K562 (cell line): ENCODE results near the gene ABCB9. TPM values are rescaled to one million over a fixed set of nuclear protein-coding genes. Genes with fewer than 3 reads are reported as not detected.
A peak's percentile ranks its signal among the peaks of the same experiment; 100 is the strongest.

Source experiments
- CTBP1 ChIP-seq: fragments of 450-650 bp; IDR thresholded peaks from 2 replicates; pipeline ENCODE4 v1.6.1; 2016; ENCODE audit warnings: borderline replicate concordance
- ETS2 ChIP-seq: IDR thresholded peaks from 2 replicates; pipeline ENCODE4 v1.6.1; 2016; ENCODE audit warnings: borderline replicate concordance, missing genetic modification characterization, mild to moderate bottlenecking, moderate library complexity, missing compliant biosample characterization; ENCODE audit not compliant: poor library complexity, severe bottlenecking
- FOXM1 ChIP-seq, 2 experiments: fragments of 450-650 bp in 1 of 2; sonication (generic) in 1 of 2; formaldehyde crosslinking in 1 of 2; IDR thresholded peaks; 2 replicates each; pipeline versions ENCODE4 v1.6.1 to v1.9.0; 2017 to 2022; ENCODE audit warnings: low read depth in 2 of 2, mild to moderate bottlenecking in 2 of 2, missing genetic modification reagents in 1 of 2, moderate library complexity in 1 of 2
- HDAC8 ChIP-seq: fragments of 450-650 bp; IDR thresholded peaks from 2 replicates; pipeline ENCODE4 v1.6.1; 2016; ENCODE audit warnings: mild to moderate bottlenecking, missing genetic modification characterization, moderate library complexity, missing compliant biosample characterization
- MEIS2 ChIP-seq: fragments of 450-650 bp; IDR thresholded peaks from 2 replicates; pipeline ENCODE4 v1.6.1; 2014; ENCODE audit warnings: mild to moderate bottlenecking; ENCODE audit not compliant: partially characterized antibody
- NCOA2 ChIP-seq, 2 experiments: fragments of 450-650 bp; IDR thresholded peaks; 2 replicates each; pipeline ENCODE4 v1.6.1; 2018; ENCODE audit warnings: mild to moderate bottlenecking in 2 of 2, moderate library complexity in 1 of 2; ENCODE audit not compliant: partially characterized antibody in 2 of 2
- PRPF4 ChIP-seq: fragments of 200-400 bp; formaldehyde crosslinking; IDR thresholded peaks from one replicate; pipeline ENCODE4 v1.6.1; 2017; ENCODE audit warnings: low read length, low read depth, mild to moderate bottlenecking; ENCODE audit not compliant: insufficient read depth, poor library complexity, severe bottlenecking
- RBFOX2 ChIP-seq: fragments of 200-400 bp; formaldehyde crosslinking; IDR thresholded peaks from 2 replicates; pipeline ENCODE4 v1.6.1; 2017; ENCODE audit warnings: low read depth, mild to moderate bottlenecking, low read length, moderate library complexity
- RBM34 ChIP-seq: fragments of 200-400 bp; formaldehyde crosslinking; IDR thresholded peaks from 2 replicates; pipeline ENCODE4 v1.6.1; 2018; ENCODE audit warnings: low read length, borderline replicate concordance; ENCODE audit not compliant: insufficient read depth
- TCF3 ChIP-seq: sonication (generic); formaldehyde crosslinking; IDR thresholded peaks from 2 replicates; pipeline ENCODE4 v1.4.0; 2020; ENCODE audit warnings: mild to moderate bottlenecking, missing genetic modification reagents
- TEAD4 ChIP-seq, 2 experiments: sonication (generic) in 1 of 2; formaldehyde crosslinking in 1 of 2; IDR thresholded peaks; 2 replicates each; pipeline versions ENCODE4 v1.6.1 to v1.8.0; 2012 to 2022; ENCODE audit warnings: borderline replicate concordance in 1 of 2, inconsistent platforms in 1 of 2, low read length in 1 of 2, mild to moderate bottlenecking in 1 of 2, missing genetic modification reagents in 1 of 2
- ZNF717 ChIP-seq: fragments of 250-450 bp; sonication (Bioruptor Pico); IDR thresholded peaks from 2 replicates; pipeline ENCODE4 v1.5.0; 2021
- polyA plus RNA-seq, 8 experiments: library from polyadenylated mRNA; depleted of rRNA in 4 of 8; stranded (reverse) in 5 of 8; unstranded in 3 of 8; fragments of >200 nt; fragmentation: Nextera tagmentation in 2 of 8; fragmentation: Illumina TruSeq in 1 of 8; extraction: Ambion mirVana in 2 of 8; extraction: Trizol in 1 of 8; gene quantifications; 2 replicates each; pipeline versions ENCODE4 v1.2.1 to v1.2.3, GENCODE V29; 2011 to 2014; ENCODE audit warnings: inconsistent platforms in 1 of 8, missing spikeins in 1 of 8
- total RNA-seq, 7 experiments: library from RNA; depleted of rRNA in 6 of 7; stranded (reverse); fragments of >200 nt in 6 of 7; fragmentation: Illumina TruSeq in 2 of 7; extraction: Trizol in 2 of 7; gene quantifications; 2 replicates each; pipeline versions ENCODE4 v1.2.1 to v1.2.3, GENCODE V29; 2011 to 2021; ENCODE audit warnings: low replicate concordance in 1 of 7
- TF ChIP-seq, protein P1 (sequence below): fragments of 450-650 bp; IDR thresholded peaks from 2 replicates; pipeline ENCODE4 v1.6.1; 2016; ENCODE audit warnings: mild to moderate bottlenecking
- TF ChIP-seq, protein P2 (sequence below): fragments of 250-450 bp; sonication (Bioruptor Pico); IDR thresholded peaks from 2 replicates; pipeline ENCODE4 v1.5.1; 2021; ENCODE audit warnings: mild to moderate bottlenecking
- TF ChIP-seq, protein P3 (sequence below): fragments of 450-650 bp; formaldehyde crosslinking; conservative IDR thresholded peaks from 2 replicates; pipeline ENCODE4 v1.4.0; 2022; ENCODE audit warnings: mild to moderate bottlenecking, missing genetic modification characterization
- TF ChIP-seq, protein P4 (sequence below): fragments of 250-450 bp; sonication (Bioruptor Pico); IDR thresholded peaks from 2 replicates; pipeline ENCODE4 v1.4.0; 2020; ENCODE audit warnings: mild to moderate bottlenecking, moderate library complexity

Gene ABCB9
- total and polyA plus RNA-seq, 9 of the 15 experiments (the other 6 are each of a cell fraction or from before 2014, with no cell fraction given), result 0.20 to 12.6 (median 6.2) TPM

DNA sequence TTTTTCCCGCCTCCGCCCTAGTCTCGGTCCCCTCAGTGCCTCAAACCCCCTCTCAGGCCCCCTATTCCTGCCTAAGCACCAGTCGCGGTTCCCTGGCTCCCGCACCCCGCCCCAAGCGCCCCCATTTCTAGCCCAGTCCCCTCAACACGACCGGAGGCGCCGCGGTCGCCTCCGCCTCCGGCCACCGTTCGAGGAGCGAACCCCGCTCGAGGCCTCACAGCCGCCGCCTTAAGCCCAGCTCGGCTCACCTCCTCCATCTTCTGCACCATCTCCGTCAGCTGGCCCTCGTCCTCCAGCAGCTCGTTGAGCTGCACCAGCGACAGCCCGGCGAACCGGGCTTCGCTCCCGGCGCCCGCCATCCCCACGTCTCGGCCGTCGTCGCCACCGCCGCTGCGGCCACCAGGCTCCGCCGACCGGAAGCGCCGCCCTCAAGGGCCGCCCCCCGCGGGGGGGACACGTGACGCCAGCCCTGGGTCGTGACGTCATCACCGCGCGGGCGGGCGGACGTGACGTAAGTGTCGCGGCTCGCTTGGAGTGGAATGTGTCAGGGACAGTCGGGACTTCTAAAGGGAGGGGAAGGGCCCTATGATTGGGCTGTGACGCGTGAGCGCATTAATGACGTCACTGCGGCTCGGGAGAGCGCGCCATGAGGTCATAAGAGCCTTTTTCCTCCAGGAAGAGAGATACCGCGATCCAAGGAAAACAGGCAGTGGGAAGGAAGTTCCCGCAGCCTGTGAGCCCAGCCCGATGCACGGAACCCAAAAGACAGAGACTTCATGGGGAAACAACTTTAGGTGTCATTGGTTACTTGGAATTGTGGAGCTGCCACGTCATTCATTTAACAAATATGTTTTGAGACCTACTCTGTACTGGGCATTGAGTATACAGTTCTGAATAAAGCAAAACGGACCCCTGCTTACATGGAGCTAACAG, 70.3 kb downstream of the ABCB9 start, which contains the start of gene VPS37B (continued):
- TF ChIP-seq RBFOX2 (peak; percentile 98), HDAC8 (tag) (0 out of 2 replicates have a peak, but pooled peaks have one; percentile 52), CTBP1 (peak; percentile 91), RBM34 (no peak), TEAD4 (IDR thresholded peaks at IDR 0.05; ENCODE audit: low read length) (peak; percentile 62), TEAD4 (CRISPR knock-in tag; IDR thresholded peaks at IDR 0.05; ENCODE audit: borderline replicate concordance) (no peak), PRPF4 (no peak), ZNF717 (CRISPR knock-in tag) (no peak), FOXM1 (IDR thresholded peaks at IDR 0.05; ENCODE audit: low read depth) (0 out of 2 replicates have a peak, but pooled peaks have one; percentile 40), FOXM1 (CRISPR knock-in tag; IDR thresholded peaks at IDR 0.05; ENCODE audit: low read depth) (0 out of 2 replicates have a peak, but pooled peaks have one; percentile 44), TCF3 (CRISPR knock-in tag) (peak; percentile 60), MEIS2 (peak; percentile 52), ETS2 (tag) (no peak), NCOA2 (IDR thresholded peaks at IDR 0.05; ENCODE audit: partially characterized antibody in 2 of 2) (no peak)
- TF ChIP-seq, protein P1, sequence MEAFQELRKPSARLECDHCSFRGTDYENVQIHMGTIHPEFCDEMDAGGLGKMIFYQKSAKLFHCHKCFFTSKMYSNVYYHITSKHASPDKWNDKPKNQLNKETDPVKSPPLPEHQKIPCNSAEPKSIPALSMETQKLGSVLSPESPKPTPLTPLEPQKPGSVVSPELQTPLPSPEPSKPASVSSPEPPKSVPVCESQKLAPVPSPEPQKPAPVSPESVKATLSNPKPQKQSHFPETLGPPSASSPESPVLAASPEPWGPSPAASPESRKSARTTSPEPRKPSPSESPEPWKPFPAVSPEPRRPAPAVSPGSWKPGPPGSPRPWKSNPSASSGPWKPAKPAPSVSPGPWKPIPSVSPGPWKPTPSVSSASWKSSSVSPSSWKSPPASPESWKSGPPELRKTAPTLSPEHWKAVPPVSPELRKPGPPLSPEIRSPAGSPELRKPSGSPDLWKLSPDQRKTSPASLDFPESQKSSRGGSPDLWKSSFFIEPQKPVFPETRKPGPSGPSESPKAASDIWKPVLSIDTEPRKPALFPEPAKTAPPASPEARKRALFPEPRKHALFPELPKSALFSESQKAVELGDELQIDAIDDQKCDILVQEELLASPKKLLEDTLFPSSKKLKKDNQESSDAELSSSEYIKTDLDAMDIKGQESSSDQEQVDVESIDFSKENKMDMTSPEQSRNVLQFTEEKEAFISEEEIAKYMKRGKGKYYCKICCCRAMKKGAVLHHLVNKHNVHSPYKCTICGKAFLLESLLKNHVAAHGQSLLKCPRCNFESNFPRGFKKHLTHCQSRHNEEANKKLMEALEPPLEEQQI, result peak; percentile 72; the same call in 1 of the 2 replicates
- TF ChIP-seq, protein P2, sequence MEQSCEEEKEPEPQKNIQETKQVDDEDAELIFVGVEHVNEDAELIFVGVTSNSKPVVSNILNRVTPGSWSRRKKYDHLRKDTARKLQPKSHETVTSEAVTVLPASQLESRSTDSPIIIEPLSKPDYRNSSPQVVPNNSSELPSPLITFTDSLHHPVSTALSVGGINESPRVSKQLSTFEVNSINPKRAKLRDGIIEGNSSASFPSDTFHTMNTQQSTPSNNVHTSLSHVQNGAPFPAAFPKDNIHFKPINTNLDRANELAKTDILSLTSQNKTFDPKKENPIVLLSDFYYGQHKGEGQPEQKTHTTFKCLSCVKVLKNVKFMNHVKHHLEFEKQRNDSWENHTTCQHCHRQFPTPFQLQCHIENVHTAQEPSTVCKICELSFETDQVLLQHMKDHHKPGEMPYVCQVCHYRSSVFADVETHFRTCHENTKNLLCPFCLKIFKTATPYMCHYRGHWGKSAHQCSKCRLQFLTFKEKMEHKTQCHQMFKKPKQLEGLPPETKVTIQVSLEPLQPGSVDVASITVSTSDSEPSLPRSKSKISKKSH (CRISPR knock-in tag), result no peak
- TF ChIP-seq, protein P3, sequence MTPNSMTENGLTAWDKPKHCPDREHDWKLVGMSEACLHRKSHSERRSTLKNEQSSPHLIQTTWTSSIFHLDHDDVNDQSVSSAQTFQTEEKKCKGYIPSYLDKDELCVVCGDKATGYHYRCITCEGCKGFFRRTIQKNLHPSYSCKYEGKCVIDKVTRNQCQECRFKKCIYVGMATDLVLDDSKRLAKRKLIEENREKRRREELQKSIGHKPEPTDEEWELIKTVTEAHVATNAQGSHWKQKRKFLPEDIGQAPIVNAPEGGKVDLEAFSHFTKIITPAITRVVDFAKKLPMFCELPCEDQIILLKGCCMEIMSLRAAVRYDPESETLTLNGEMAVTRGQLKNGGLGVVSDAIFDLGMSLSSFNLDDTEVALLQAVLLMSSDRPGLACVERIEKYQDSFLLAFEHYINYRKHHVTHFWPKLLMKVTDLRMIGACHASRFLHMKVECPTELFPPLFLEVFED (CRISPR knock-in tag), result no peak
- TF ChIP-seq, protein P4, sequence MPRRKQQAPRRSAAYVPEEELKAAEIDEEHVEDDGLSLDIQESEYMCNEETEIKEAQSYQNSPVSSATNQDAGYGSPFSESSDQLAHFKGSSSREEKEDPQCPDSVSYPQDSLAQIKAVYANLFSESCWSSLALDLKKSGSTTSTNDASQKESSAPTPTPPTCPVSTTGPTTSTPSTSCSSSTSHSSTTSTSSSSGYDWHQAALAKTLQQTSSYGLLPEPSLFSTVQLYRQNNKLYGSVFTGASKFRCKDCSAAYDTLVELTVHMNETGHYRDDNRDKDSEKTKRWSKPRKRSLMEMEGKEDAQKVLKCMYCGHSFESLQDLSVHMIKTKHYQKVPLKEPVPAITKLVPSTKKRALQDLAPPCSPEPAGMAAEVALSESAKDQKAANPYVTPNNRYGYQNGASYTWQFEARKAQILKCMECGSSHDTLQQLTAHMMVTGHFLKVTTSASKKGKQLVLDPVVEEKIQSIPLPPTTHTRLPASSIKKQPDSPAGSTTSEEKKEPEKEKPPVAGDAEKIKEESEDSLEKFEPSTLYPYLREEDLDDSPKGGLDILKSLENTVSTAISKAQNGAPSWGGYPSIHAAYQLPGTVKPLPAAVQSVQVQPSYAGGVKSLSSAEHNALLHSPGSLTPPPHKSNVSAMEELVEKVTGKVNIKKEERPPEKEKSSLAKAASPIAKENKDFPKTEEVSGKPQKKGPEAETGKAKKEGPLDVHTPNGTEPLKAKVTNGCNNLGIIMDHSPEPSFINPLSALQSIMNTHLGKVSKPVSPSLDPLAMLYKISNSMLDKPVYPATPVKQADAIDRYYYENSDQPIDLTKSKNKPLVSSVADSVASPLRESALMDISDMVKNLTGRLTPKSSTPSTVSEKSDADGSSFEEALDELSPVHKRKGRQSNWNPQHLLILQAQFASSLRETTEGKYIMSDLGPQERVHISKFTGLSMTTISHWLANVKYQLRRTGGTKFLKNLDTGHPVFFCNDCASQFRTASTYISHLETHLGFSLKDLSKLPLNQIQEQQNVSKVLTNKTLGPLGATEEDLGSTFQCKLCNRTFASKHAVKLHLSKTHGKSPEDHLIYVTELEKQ (CRISPR knock-in tag), result no peak
